ENCODE measurements around the gene SDHA.
"Not testable (repeated sequence)": the region's sequence is repeated elsewhere in the genome, so short reads cannot be mapped to it uniquely, and the experiment has no call there.

DNA sequence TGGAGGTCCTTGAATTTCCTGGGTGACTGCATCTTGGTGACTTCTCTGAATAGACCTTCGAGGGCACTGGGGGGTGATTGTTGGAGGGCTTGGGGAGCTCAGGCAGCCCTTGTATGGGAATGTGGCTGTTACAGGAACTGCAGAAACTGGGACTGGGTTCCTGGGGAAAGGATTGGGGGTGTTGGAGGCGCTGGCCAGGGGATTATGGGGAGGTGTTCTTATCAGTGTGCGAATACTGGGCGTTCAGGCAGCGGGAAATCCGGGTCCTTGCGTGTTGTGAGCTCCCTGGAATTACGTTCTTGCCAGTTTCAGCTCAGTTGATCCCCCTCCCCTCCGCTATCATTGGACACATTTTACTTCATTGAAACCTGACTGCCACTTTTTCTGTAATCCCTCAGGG, 55.0 kb downstream of the SDHA start:
- TF ChIP-seq, protein P1, sequence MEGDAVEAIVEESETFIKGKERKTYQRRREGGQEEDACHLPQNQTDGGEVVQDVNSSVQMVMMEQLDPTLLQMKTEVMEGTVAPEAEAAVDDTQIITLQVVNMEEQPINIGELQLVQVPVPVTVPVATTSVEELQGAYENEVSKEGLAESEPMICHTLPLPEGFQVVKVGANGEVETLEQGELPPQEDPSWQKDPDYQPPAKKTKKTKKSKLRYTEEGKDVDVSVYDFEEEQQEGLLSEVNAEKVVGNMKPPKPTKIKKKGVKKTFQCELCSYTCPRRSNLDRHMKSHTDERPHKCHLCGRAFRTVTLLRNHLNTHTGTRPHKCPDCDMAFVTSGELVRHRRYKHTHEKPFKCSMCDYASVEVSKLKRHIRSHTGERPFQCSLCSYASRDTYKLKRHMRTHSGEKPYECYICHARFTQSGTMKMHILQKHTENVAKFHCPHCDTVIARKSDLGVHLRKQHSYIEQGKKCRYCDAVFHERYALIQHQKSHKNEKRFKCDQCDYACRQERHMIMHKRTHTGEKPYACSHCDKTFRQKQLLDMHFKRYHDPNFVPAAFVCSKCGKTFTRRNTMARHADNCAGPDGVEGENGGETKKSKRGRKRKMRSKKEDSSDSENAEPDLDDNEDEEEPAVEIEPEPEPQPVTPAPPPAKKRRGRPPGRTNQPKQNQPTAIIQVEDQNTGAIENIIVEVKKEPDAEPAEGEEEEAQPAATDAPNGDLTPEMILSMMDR (IDR thresholded peaks at IDR 0.05): not testable (repeated sequence)
- TF ChIP-seq POLR2AphosphoS5 (IDR thresholded peaks at IDR 0.05; ENCODE audit: low read depth, low read length): not testable (repeated sequence)

Measured in Panc1 (cell line).